GM21529 (cell line): ENCODE measurements around the gene RPRD1B.

ENCODE experiments used
- ATAC-seq: cut with Tn5 transposase; IDR thresholded peaks from one replicate; pipeline ENCODE4 v1.9.1; 2021; ENCODE audit not compliant: unreplicated experiment

Gene RPRD1B

GRCh38 chr20:38132910-38133501 is 99.5 kb downstream of the RPRD1B start:
- ATAC-seq: no peak

GRCh38 chr20:38133680-38134426 is 100.3 kb downstream of the RPRD1B start:
- no peak for ATAC-seq

GRCh38 chr20:38134427-38135270 is 101.1 kb downstream of the RPRD1B start:
- no peak for ATAC-seq

- no peak for ATAC-seq
These were observed 101.7 kb downstream of the RPRD1B start for GRCh38 chr20:38135271-38135650.

- no peak for ATAC-seq
These were observed 102.3 kb downstream of the RPRD1B start for GRCh38 chr20:38135651-38136420.

GRCh38 chr20:38136421-38137245 is 103.1 kb downstream of the RPRD1B start:
- no peak for ATAC-seq

- no peak for ATAC-seq
These were observed 104.0 kb downstream of the RPRD1B start for GRCh38 chr20:38137441-38138037.

GRCh38 chr20:38138086-38138778 is 104.7 kb downstream of the RPRD1B start:
- no peak for ATAC-seq

GRCh38 chr20:38139156-38139912 is 105.8 kb downstream of the RPRD1B start:
- ATAC-seq: no peak

- ATAC-seq: no peak
These were observed 106.6 kb downstream of the RPRD1B start for GRCh38 chr20:38139977-38140753.

- ATAC-seq: no peak
These were observed 107.8 kb downstream of the RPRD1B start for GRCh38 chr20:38141204-38141888.
